T-helper 2 cell treated with Interferon-gamma antibody and Interleukin-4, amounts not matched to agents 5 μg/mL and 100 μg/mL, for 36 hours (primary cell): ENCODE data around the gene GHDC.
A peak's percentile ranks its signal among the peaks of the same experiment; 100 is the strongest.

Source experiments
- DNase-seq: peaks from one replicate; pipeline ENCODE4 v3.0.0; 2021; ENCODE audit warnings: low spot score
- H3K27ac Mint-ChIP-seq: one replicate; pipeline ENCODE4 v1.8.0; 2021; ENCODE audit warnings: mild to moderate bottlenecking, mixed read lengths
- H3K27me3 Mint-ChIP-seq: one replicate; pipeline ENCODE4 v1.8.0; 2021; ENCODE audit warnings: low read depth, mixed read lengths
- H3K36me3 Mint-ChIP-seq: one replicate; pipeline ENCODE4 v1.8.0; 2021; ENCODE audit warnings: low read depth, mixed read lengths
- H3K4me1 Mint-ChIP-seq: one replicate; pipeline ENCODE4 v1.8.0; 2021; ENCODE audit warnings: low read depth, mixed read lengths
- H3K4me3 Mint-ChIP-seq: one replicate; pipeline ENCODE4 v1.8.0; 2022; ENCODE audit warnings: mild to moderate bottlenecking, moderate library complexity, mixed read lengths
- H3K9me3 Mint-ChIP-seq: one replicate; pipeline ENCODE4 v1.8.0; 2021; ENCODE audit warnings: mixed read lengths

GHDC gene

GRCh38 chr17:42183741-42184711, 10.3 kb downstream of the GHDC start:
- Mint-ChIP-seq H3K36me3 (no peaks in the 10 kb centered on the region), H3K4me3 (peak overlapping the region; percentile 89), H3K27ac (peak overlapping the region; percentile 78), H3K27me3 (peaks cover 33% of the 10 kb centered on the region), H3K9me3 (no peaks in the 10 kb centered on the region), H3K4me1 (peaks cover 30% of the 10 kb centered on the region)
- DNase-seq, result peak; percentile 86

GRCh38 chr17:42182927-42183734, 11.2 kb downstream of the GHDC start:
- peaks cover 34% of the 10 kb centered on the region for H3K4me1 Mint-ChIP-seq
- peak overlapping the region; percentile 78 for H3K27ac Mint-ChIP-seq
- DNase-seq, result no peak
- peaks cover 41% of the 10 kb centered on the region for H3K27me3 Mint-ChIP-seq
- H3K36me3 Mint-ChIP-seq, result no peaks in the 10 kb centered on the region
- H3K9me3 Mint-ChIP-seq, result no peaks in the 10 kb centered on the region
- peak overlapping the region; percentile 89 for H3K4me3 Mint-ChIP-seq

GRCh38 chr17:42181851-42182207, 12.5 kb downstream of the GHDC start:
- H3K27me3 Mint-ChIP-seq, result peaks cover 41% of the 10 kb centered on the region
- peaks cover 34% of the 10 kb centered on the region for H3K4me1 Mint-ChIP-seq
- no peaks in the 10 kb centered on the region for H3K36me3 Mint-ChIP-seq
- H3K9me3 Mint-ChIP-seq, result no peaks in the 10 kb centered on the region
- H3K4me3 Mint-ChIP-seq, result peak overlapping the region; percentile 48
- no peak for DNase-seq
- no peak overlapping the region for H3K27ac Mint-ChIP-seq

- H3K4me3 Mint-ChIP-seq, result peak within 1 kb of the TSS; percentile 48
- H3K27me3 Mint-ChIP-seq, result peaks cover 41% of the 10 kb centered on the region
- no peaks in the 10 kb centered on the region for H3K9me3 Mint-ChIP-seq
- peaks cover 34% of the 10 kb centered on the region for H3K4me1 Mint-ChIP-seq
- DNase-seq, result peak; percentile 85
- no peak within 1 kb of the TSS for H3K27ac Mint-ChIP-seq
- H3K36me3 Mint-ChIP-seq, result no peaks in the 10 kb centered on the region
Measured at GRCh38 chr17:42180922-42181850, 13.1 kb downstream of the GHDC start, which contains the start of gene KCNH4. Gene KCNH4, minus strand, starts transcription at chr17:42181142. Its CDS starts 197 bp downstream, at chr17:42180945.

- H3K9me3 Mint-ChIP-seq, result no peaks in the 10 kb centered on the region
- peaks cover 41% of the 10 kb centered on the region for H3K27me3 Mint-ChIP-seq
- H3K36me3 Mint-ChIP-seq, result no peaks in the 10 kb centered on the region
- no peak for DNase-seq
- H3K4me3 Mint-ChIP-seq, result peak overlapping the region; percentile 24
- H3K27ac Mint-ChIP-seq, result no peak overlapping the region
- peaks cover 34% of the 10 kb centered on the region for H3K4me1 Mint-ChIP-seq
Measured at GRCh38 chr17:42180411-42180921, 13.8 kb downstream of the GHDC start.

GRCh38 chr17:42179911-42180410, 14.3 kb downstream of the GHDC start:
- Mint-ChIP-seq H3K4me3 (peak overlapping the region; percentile 45), H3K9me3 (no peaks in the 10 kb centered on the region), H3K27ac (no peak overlapping the region), H3K27me3 (peaks cover 41% of the 10 kb centered on the region), H3K4me1 (peaks cover 34% of the 10 kb centered on the region), H3K36me3 (no peaks in the 10 kb centered on the region)
- no peak for DNase-seq

- no peaks in the 10 kb centered on the region for H3K36me3 Mint-ChIP-seq
- DNase-seq, result no peak
- H3K4me3 Mint-ChIP-seq, result peak overlapping the region; percentile 32
- no peak overlapping the region for H3K27ac Mint-ChIP-seq
- peaks cover 32% of the 10 kb centered on the region for H3K4me1 Mint-ChIP-seq
- no peaks in the 10 kb centered on the region for H3K9me3 Mint-ChIP-seq
- peaks cover 43% of the 10 kb centered on the region for H3K27me3 Mint-ChIP-seq
Measured at GRCh38 chr17:42179335-42179734, 15.0 kb downstream of the GHDC start.

GRCh38 chr17:42178817-42179216, 15.5 kb downstream of the GHDC start:
- Mint-ChIP-seq H3K36me3 (no peaks in the 10 kb centered on the region), H3K9me3 (no peaks in the 10 kb centered on the region), H3K27ac (no peak overlapping the region), H3K27me3 (peaks cover 43% of the 10 kb centered on the region), H3K4me3 (no peak overlapping the region), H3K4me1 (peaks cover 33% of the 10 kb centered on the region)
- DNase-seq, result no peak

GRCh38 chr17:42177684-42178083, 16.6 kb downstream of the GHDC start:
- H3K9me3 Mint-ChIP-seq, result no peaks in the 10 kb centered on the region
- no peak overlapping the region for H3K27ac Mint-ChIP-seq
- H3K4me1 Mint-ChIP-seq, result peaks cover 23% of the 10 kb centered on the region
- H3K27me3 Mint-ChIP-seq, result peaks cover 36% of the 10 kb centered on the region
- no peak overlapping the region for H3K4me3 Mint-ChIP-seq
- H3K36me3 Mint-ChIP-seq, result no peaks in the 10 kb centered on the region
- DNase-seq, result no peak

- Mint-ChIP-seq H3K4me1 (peaks cover 10% of the 10 kb centered on the region), H3K27ac (no peak overlapping the region), H3K4me3 (no peak overlapping the region), H3K9me3 (no peaks in the 10 kb centered on the region), H3K27me3 (peaks cover 13% of the 10 kb centered on the region), H3K36me3 (no peaks in the 10 kb centered on the region)
- no peak for DNase-seq
Measured at GRCh38 chr17:42174126-42174783, 20.0 kb downstream of the GHDC start.

- Mint-ChIP-seq H3K27me3 (peaks cover 2% of the 10 kb centered on the region), H3K27ac (no peak overlapping the region), H3K4me3 (no peak overlapping the region), H3K4me1 (peaks cover 3% of the 10 kb centered on the region), H3K9me3 (no peaks in the 10 kb centered on the region), H3K36me3 (no peaks in the 10 kb centered on the region)
- no peak for DNase-seq
Measured at GRCh38 chr17:42171831-42172230, 22.5 kb downstream of the GHDC start.

- Mint-ChIP-seq H3K9me3 (no peaks in the 10 kb centered on the region), H3K27me3 (no peaks in the 10 kb centered on the region), H3K4me1 (peaks cover under 1% of the 10 kb centered on the region), H3K36me3 (no peaks in the 10 kb centered on the region), H3K4me3 (no peak overlapping the region), H3K27ac (no peak overlapping the region)
- no peak for DNase-seq
Measured at GRCh38 chr17:42169351-42169750, 24.9 kb downstream of the GHDC start.
